Esophagus squamous epithelium (tissue), 5 donors: ENCODE data around the gene HIF1AN. TPM values are rescaled to one million over a fixed set of nuclear protein-coding genes. Genes with fewer than 3 reads are reported as not detected.

Source experiments
- DNase-seq: peaks from one replicate; lab custom pipeline; 2025; lab: John Stamatoyannopoulos, UW
- H3K27ac ChIP-seq, 4 donors: fragments of 200-600 bp; sonication (generic); one replicate each; pipeline ENCODE4 v1.5.1; 2016 to 2019; ENCODE audit warnings: mild to moderate bottlenecking in 1 of 4
- H3K27me3 ChIP-seq, 4 donors: fragments of 200-600 bp; sonication (generic); 1 replicate in 3 of 4; 2 replicates in 1 of 4; pipeline versions ENCODE4 v1.5.1 to v1.6.0; 2017 to 2021; ENCODE audit warnings: antibody characterized with exemption in 1 of 4
- H3K36me3 ChIP-seq, 3 donors: fragments of 200-600 bp; sonication (generic); one replicate each; pipeline ENCODE4 v1.5.1; 2016 to 2019
- H3K4me1 ChIP-seq, 3 donors: fragments of 200-600 bp; sonication (generic); one replicate each; pipeline ENCODE4 v1.5.1; 2017 to 2019
- H3K4me3 ChIP-seq, 4 donors: fragments of 200-600 bp; sonication (generic); 1 replicate in 3 of 4; 2 replicates in 1 of 4; pipeline ENCODE4 v1.5.1; 2016 to 2019; ENCODE audit warnings: mild to moderate bottlenecking in 2 of 4, moderate library complexity in 1 of 4
- H3K9me3 ChIP-seq, 3 donors: fragments of 200-600 bp; sonication (generic); one replicate each; pipeline ENCODE4 v1.5.1; 2016 to 2019
- POLR2A ChIP-seq, 4 donors: fragments of 450-650 bp; IDR thresholded peaks; one replicate each; pipeline ENCODE4 v1.6.1; 2017; ENCODE audit warnings: antibody characterized with exemption in 4 of 4, mild to moderate bottlenecking in 4 of 4, moderate library complexity in 3 of 4
- WGBS, 2 donors: methylation state at CpG; one replicate each; pipeline ENCODE4 v1.1.5; 2018; 5-methylcytosine and 5-hydroxymethylcytosine counted together
- intact Hi-C: fragments of 100-400 bp; cut with DNase I; formaldehyde crosslinking; loops from one replicate; pipeline ENCODE4 v1.15.0; 2022
- total RNA-seq, 4 donors: library from RNA; depleted of rRNA; stranded (reverse); fragments of >200 nt; gene quantifications; one replicate each; pipeline ENCODE4 v1.1.0, GENCODE V29; 2016
- TF ChIP-seq, protein P1 (sequence below), 6 experiments: fragments of 450-650 bp in 4 of 6; fragments of 200-600 bp in 2 of 6; sonication (generic) in 2 of 6; IDR thresholded peaks; one replicate each; pipeline ENCODE4 v1.5.1; 2016 to 2019; ENCODE audit warnings: antibody characterized with exemption in 6 of 6, mild to moderate bottlenecking in 4 of 6, moderate library complexity in 4 of 6
- donor health status: DM: yes; HTN: yes; CAD: no.

Gene HIF1AN
- total RNA-seq, 4 donors from 2014 or later = 8.6 to 13.2 (median 11.6) TPM

DNA sequence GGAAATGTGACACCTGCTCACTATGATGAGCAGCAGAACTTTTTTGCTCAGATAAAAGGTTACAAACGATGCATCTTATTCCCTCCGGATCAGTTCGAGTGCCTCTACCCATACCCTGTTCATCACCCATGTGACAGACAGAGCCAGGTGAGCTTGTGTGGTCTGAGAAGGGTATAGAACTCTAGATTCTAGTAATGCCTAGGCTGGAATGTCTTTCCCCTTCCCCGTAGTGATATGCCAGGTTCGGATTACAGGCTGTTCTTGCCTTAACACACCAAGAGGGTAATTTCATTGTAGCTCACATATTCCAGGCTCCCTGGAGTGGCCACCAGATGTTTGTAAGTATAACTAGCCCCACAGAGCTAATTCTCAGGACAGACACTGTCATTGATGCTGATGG lies 9.2 kb downstream of the HIF1AN start:
- Histone ChIP-seq H3K27me3 (no peaks in the 10 kb centered on the region), H3K4me3 (no peak overlapping the region), H3K36me3 (peaks cover 6 to 100% (median 67%) of the 10 kb centered on the region in 3 donors), H3K4me1 (no peaks in the 10 kb centered on the region), H3K27ac (no peak overlapping the region), H3K9me3 (no peaks in the 10 kb centered on the region)
- TF ChIP-seq, protein P1, sequence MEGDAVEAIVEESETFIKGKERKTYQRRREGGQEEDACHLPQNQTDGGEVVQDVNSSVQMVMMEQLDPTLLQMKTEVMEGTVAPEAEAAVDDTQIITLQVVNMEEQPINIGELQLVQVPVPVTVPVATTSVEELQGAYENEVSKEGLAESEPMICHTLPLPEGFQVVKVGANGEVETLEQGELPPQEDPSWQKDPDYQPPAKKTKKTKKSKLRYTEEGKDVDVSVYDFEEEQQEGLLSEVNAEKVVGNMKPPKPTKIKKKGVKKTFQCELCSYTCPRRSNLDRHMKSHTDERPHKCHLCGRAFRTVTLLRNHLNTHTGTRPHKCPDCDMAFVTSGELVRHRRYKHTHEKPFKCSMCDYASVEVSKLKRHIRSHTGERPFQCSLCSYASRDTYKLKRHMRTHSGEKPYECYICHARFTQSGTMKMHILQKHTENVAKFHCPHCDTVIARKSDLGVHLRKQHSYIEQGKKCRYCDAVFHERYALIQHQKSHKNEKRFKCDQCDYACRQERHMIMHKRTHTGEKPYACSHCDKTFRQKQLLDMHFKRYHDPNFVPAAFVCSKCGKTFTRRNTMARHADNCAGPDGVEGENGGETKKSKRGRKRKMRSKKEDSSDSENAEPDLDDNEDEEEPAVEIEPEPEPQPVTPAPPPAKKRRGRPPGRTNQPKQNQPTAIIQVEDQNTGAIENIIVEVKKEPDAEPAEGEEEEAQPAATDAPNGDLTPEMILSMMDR (IDR thresholded peaks at IDR 0.05) = no peak
- TF ChIP-seq POLR2A (IDR thresholded peaks at IDR 0.05) = no peak
- WGBS, 2 donors = 88 to 93% methylated on average over 3 to 5 of the region's 5 CpGs
- no peak for DNase-seq
- intact Hi-C loops = no loop called here

DNA sequence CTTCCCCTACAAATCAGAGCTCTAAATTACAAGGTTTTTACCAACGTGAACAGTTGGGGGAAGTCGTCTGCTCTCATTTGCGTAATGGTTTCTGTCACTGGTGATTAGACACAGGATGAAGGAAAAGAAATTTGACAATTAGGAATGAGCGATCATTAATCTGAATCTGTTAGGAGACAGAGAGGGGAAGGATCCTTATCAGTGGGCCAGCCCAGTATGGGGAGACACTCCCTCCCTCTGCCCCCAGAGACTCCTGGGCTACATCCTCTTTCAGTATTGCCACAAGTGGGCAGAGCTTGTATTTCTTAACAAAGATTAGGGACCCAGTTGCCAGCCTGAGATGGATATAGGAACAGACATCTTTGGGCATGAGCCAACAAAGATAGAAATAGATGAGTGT lies 15.5 kb downstream of the HIF1AN start:
- Histone ChIP-seq H3K4me1 (no peaks in the 10 kb centered on the region), H3K9me3 (no peaks in the 10 kb centered on the region), H3K27ac (no peak overlapping the region), H3K4me3 (no peak overlapping the region), H3K27me3 (no peaks in the 10 kb centered on the region), H3K36me3 (peaks cover 6 to 95% (median 34%) of the 10 kb centered on the region in 3 donors)
- intact Hi-C loops = no loop called here
- 62 to 80% methylated on average over 3 to 4 of the region's 4 CpGs for WGBS, 2 donors
- TF ChIP-seq, protein P1 (IDR thresholded peaks at IDR 0.05) = no peak
- no peak for DNase-seq

DNA sequence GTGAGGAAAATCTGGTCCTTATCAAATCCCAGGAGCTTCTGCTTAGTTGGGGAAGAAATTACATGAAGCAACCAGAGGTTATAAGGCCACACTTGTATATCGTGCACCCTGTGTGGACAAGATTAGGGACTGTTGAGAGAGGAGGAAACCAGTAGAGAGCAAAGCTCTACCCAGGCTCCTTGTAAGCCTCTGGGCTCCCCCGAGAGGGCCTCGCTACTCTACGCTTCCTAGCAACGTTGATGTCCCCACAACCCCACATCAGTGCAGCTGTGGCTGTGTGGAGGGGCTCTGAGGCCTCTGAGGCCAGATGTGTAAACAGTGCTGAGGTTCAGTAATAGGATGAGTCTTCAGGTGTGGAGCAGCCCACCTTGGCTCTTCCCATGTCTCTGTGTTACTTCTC lies 16.0 kb downstream of the HIF1AN start:
- no peaks in the 10 kb centered on the region for H3K9me3 ChIP-seq
- H3K4me1 ChIP-seq = no peaks in the 10 kb centered on the region
- H3K4me3 ChIP-seq = no peak overlapping the region
- no peak overlapping the region for H3K27ac ChIP-seq
- peaks cover 6 to 95% (median 28%) of the 10 kb centered on the region in 3 donors for H3K36me3 ChIP-seq
- no peak for DNase-seq
- intact Hi-C loops = no loop called here
- TF ChIP-seq POLR2A (IDR thresholded peaks at IDR 0.05) = no peak
- H3K27me3 ChIP-seq = no peaks in the 10 kb centered on the region
- WGBS, 2 donors = 87 to 89% methylated on average over 4 to 5 of the region's 5 CpGs

DNA sequence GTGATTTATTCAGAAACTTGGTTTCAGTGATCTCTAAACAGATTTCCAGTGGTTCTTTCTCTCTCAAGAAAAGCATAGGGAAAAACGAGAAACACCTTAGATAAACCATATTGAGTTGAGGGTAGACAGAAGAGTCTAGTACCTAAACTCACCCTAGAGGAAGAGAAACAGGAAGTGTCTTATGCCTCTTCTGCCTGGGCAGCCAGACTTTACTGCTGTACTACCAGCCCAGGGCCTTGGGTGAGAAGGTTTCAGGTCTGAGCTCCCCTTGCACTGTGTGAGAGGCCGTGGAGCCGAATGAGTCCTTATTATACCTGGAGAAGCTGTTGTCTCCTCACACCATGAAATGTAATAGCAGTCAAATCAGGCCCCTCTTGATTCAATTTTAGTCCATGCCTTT lies 18.2 kb downstream of the HIF1AN start:
- Histone ChIP-seq H3K27me3 (no peaks in the 10 kb centered on the region), H3K36me3 (peaks cover 0 to 94% (median 7%) of the 10 kb centered on the region in 3 donors), H3K4me1 (no peaks in the 10 kb centered on the region), H3K27ac (no peak overlapping the region), H3K9me3 (no peaks in the 10 kb centered on the region), H3K4me3 (no peak overlapping the region)
- 88 to 90% methylated on average over 3 of the region's 3 CpGs for WGBS, 2 donors
- DNase-seq = no peak
- TF ChIP-seq, protein P1 (IDR thresholded peaks at IDR 0.05) = no peak
- no peak for TF ChIP-seq POLR2A (IDR thresholded peaks at IDR 0.05)
- intact Hi-C loops = no loop called here

DNA sequence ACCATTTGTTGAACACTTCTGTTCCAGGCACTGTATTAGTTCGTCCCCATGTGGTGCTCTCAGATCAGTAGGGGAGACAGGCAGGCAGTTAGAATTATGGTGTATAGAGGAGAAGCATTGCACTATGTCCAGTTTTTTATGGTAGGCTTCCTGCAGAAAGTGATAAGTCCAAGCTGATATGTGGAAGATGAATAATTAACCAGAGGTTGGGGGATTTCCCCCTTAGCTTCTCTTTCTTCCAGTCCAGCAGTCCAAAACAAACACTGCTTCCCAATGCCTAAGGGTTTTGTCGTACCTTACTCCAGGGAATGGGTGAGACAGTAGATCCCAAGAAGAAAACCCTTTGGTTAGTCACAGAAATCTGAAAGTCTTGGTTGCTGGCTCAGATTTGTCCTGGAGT lies 19.2 kb downstream of the HIF1AN start:
- WGBS, 2 donors = 85 to 97% methylated on average over 2 of the region's 2 CpGs
- H3K27me3 ChIP-seq = no peaks in the 10 kb centered on the region
- H3K36me3 ChIP-seq = peaks cover 0 to 93% (median 0%) of the 10 kb centered on the region in 3 donors
- H3K4me1 ChIP-seq = no peaks in the 10 kb centered on the region
- no peak for DNase-seq
- intact Hi-C loops = no loop called here
- TF ChIP-seq, protein P1 (IDR thresholded peaks at IDR 0.05) = no peak
- TF ChIP-seq POLR2A (IDR thresholded peaks at IDR 0.05) = no peak
- H3K4me3 ChIP-seq = no peak overlapping the region
- H3K9me3 ChIP-seq = no peaks in the 10 kb centered on the region
- no peak overlapping the region for H3K27ac ChIP-seq

DNA sequence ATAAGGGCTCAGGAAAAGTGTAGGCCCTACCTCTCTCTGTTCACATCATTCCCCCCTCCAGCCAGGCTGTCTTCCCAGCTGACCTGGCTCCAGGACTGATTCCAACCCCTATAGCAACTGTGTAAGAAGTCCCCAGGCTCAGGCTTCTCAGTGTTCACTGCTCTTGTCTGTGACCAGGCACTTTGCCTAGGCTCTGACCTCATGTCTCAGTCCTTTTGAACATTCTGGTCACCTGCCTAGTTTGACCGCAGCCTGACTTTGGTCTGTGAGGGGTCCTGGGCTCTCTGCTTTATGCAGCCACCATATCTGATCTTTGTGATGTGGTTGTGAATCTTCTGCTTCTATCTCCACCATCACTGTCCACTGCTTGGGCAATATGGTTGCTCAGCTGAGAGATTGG lies 24.5 kb downstream of the HIF1AN start:
- TF ChIP-seq, protein P1 (IDR thresholded peaks at IDR 0.05) = no peak
- TF ChIP-seq POLR2A (IDR thresholded peaks at IDR 0.05) = no peak
- intact Hi-C loops = no loop called here
- Histone ChIP-seq H3K9me3 (peaks cover 0 to 6% (median 0%) of the 10 kb centered on the region in 3 donors), H3K4me3 (no peak overlapping the region), H3K27me3 (peaks cover 0 to 47% (median 9%) of the 10 kb centered on the region in 4 donors), H3K36me3 (peaks cover 0 to 44% (median 0%) of the 10 kb centered on the region in 3 donors), H3K27ac (no peak overlapping the region), H3K4me1 (peaks cover 8 to 16% (median 8%) of the 10 kb centered on the region in 3 donors)
- no peak for DNase-seq
- WGBS, 2 donors = 83 to 100% methylated on average over 1 of the region's 1 CpG
